Hepatocyte (in vitro differentiated cells): ENCODE data around the gene ZNF232. TPM values are rescaled to one million over a fixed set of nuclear protein-coding genes. Genes with fewer than 3 reads are reported as not detected.

Experiments
- DNase-seq: peaks from one replicate; pipeline ENCODE4 v3.0.0-alpha.2; 2016; ENCODE audit warnings: low spot score
- H2AFZ ChIP-seq: fragments of 200-600 bp; sonication (generic); 2 replicates; pipeline ENCODE4 v1.6.0; 2016; ENCODE audit warnings: antibody characterized with exemption, mild to moderate bottlenecking
- H3K27ac ChIP-seq: fragments of 200-600 bp; sonication (generic); 2 replicates; pipeline ENCODE4 v1.5.1; 2016; ENCODE audit warnings: mild to moderate bottlenecking
- H3K27me3 ChIP-seq: fragments of 200-600 bp; sonication (generic); 2 replicates; pipeline ENCODE4 v1.6.1; 2016
- H3K36me3 ChIP-seq: fragments of 200-600 bp; sonication (generic); replicated peaks from 2 replicates; pipeline ENCODE4 v1.5.1; 2016; ENCODE audit warnings: low read depth; ENCODE audit not compliant: insufficient read depth
- H3K4me1 ChIP-seq: fragments of 200-600 bp; sonication (generic); 2 replicates; pipeline ENCODE4 v1.5.1; 2016; ENCODE audit warnings: mild to moderate bottlenecking, moderate library complexity; ENCODE audit not compliant: insufficient read depth
- H3K4me2 ChIP-seq: fragments of 200-600 bp; sonication (generic); 2 replicates; pipeline ENCODE4 v1.6.0; 2016
- H3K4me3 ChIP-seq: fragments of 200-600 bp; sonication (generic); 2 replicates; pipeline ENCODE4 v1.5.1; 2016; ENCODE audit warnings: mild to moderate bottlenecking
- H3K79me2 ChIP-seq: fragments of 200-600 bp; sonication (generic); 2 replicates; pipeline ENCODE4 v1.6.0; 2017; ENCODE audit warnings: mild to moderate bottlenecking
- H3K9me2 ChIP-seq: fragments of 200-600 bp; sonication (generic); replicated peaks from 2 replicates; pipeline ENCODE4 v1.6.0; 2017; ENCODE audit warnings: mild to moderate bottlenecking; ENCODE audit not compliant: insufficient read depth
- H3K9me3 ChIP-seq: fragments of 200-600 bp; sonication (generic); 2 replicates; pipeline ENCODE4 v1.5.1; 2016; ENCODE audit warnings: low read depth, mild to moderate bottlenecking
- H4K20me1 ChIP-seq: fragments of 200-600 bp; sonication (generic); 2 replicates; pipeline ENCODE4 v1.6.0; 2016; ENCODE audit warnings: mild to moderate bottlenecking; ENCODE audit not compliant: insufficient read depth, poor library complexity, severe bottlenecking
- CTCF ChIP-seq: fragments of 200-600 bp; sonication (generic); IDR thresholded peaks from 2 replicates; pipeline ENCODE4 v1.5.1; 2016; ENCODE audit warnings: antibody characterized with exemption, mild to moderate bottlenecking; ENCODE audit not compliant: poor library complexity
- EZH2 ChIP-seq: fragments of 200-600 bp; sonication (generic); IDR thresholded peaks from 2 replicates; pipeline ENCODE4 v1.6.1; 2016; ENCODE audit warnings: antibody characterized with exemption, mild to moderate bottlenecking, borderline replicate concordance
- EZH2phosphoT487 ChIP-seq: fragments of 200-600 bp; sonication (generic); IDR thresholded peaks from one replicate; pipeline ENCODE4 v1.6.1; 2018; ENCODE audit warnings: antibody characterized with exemption, mild to moderate bottlenecking, low read depth, moderate library complexity; ENCODE audit not compliant: unreplicated experiment, severe bottlenecking
- WGBS: methylation state at CpG from one replicate; pipeline ENCODE4 v1.1.6; 2016; ENCODE audit warnings: low lambda C conversion rate; ENCODE audit errors: missing lambda C conversion rate; 5-methylcytosine and 5-hydroxymethylcytosine counted together
- polyA plus RNA-seq: library from polyadenylated mRNA; unstranded; fragments of >200 nt; fragmentation: Nextera tagmentation; extraction: Ambion mirVana; gene quantifications from 2 replicates; pipeline ENCODE4 v1.2.1, GENCODE V29; 2016
- total RNA-seq: library from RNA; depleted of rRNA; stranded (reverse); fragments of >200 nt; gene quantifications from 2 replicates; pipeline ENCODE4 v1.2.3, GENCODE V29; 2014

ZNF232 gene
- total and polyA plus RNA-seq, 2 experiments from 2014 or later = 10.1 to 12.0 TPM

GRCh38 chr17:5110816-5111215, 862 bp downstream of the ZNF232 start:
- peak; percentile 27 for DNase-seq
- Histone ChIP-seq H3K9me3 (no peaks in the 10 kb centered on the region), H3K4me1 (peaks cover 7% of the 10 kb centered on the region), H3K9me2 (no peaks in the 10 kb centered on the region), H4K20me1 (no peaks in the 10 kb centered on the region), H3K27me3 (no peaks in the 10 kb centered on the region), H3K4me2 (peak overlapping the region; percentile 95), H2AFZ (peak overlapping the region; percentile 74), H3K27ac (peak overlapping the region; percentile 74), H3K36me3 (peaks cover 5% of the 10 kb centered on the region), H3K4me3 (peak overlapping the region; percentile 66), H3K79me2 (peaks cover 21% of the 10 kb centered on the region)
- 18% methylated on average over 8 of the region's 8 CpGs for WGBS
- TF ChIP-seq EZH2 = no peak
- no peak for TF ChIP-seq EZH2phosphoT487
- no peak for TF ChIP-seq CTCF

GRCh38 chr17:5100832-5101231, 10.8 kb downstream of the ZNF232 start:
- TF ChIP-seq CTCF = no peak
- no peak for TF ChIP-seq EZH2phosphoT487
- TF ChIP-seq EZH2 = no peak
- no peak for DNase-seq
- Histone ChIP-seq H4K20me1 (no peaks in the 10 kb centered on the region), H3K4me1 (no peaks in the 10 kb centered on the region), H3K4me3 (no peak overlapping the region), H3K79me2 (no peaks in the 10 kb centered on the region), H3K27me3 (no peaks in the 10 kb centered on the region), H3K9me3 (no peaks in the 10 kb centered on the region), H3K9me2 (no peaks in the 10 kb centered on the region), H3K36me3 (no peaks in the 10 kb centered on the region), H2AFZ (no peak overlapping the region), H3K4me2 (no peak overlapping the region), H3K27ac (no peak overlapping the region)
- WGBS = 80% methylated on average over 6 of the region's 6 CpGs

- H3K27me3 ChIP-seq = no peaks in the 10 kb centered on the region
- no peak overlapping the region for H3K4me3 ChIP-seq
- no peaks in the 10 kb centered on the region for H3K9me2 ChIP-seq
- 90% methylated on average over 5 of the region's 5 CpGs for WGBS
- no peaks in the 10 kb centered on the region for H3K9me3 ChIP-seq
- no peak overlapping the region for H3K27ac ChIP-seq
- TF ChIP-seq CTCF (no peak), EZH2 (no peak), EZH2phosphoT487 (no peak)
- H2AFZ ChIP-seq = no peak overlapping the region
- H3K4me1 ChIP-seq = no peaks in the 10 kb centered on the region
- H3K36me3 ChIP-seq = no peaks in the 10 kb centered on the region
- H4K20me1 ChIP-seq = no peaks in the 10 kb centered on the region
- no peak overlapping the region for H3K4me2 ChIP-seq
- H3K79me2 ChIP-seq = no peaks in the 10 kb centered on the region
- DNase-seq = no peak
Observed at GRCh38 chr17:5099271-5099670, 12.4 kb downstream of the ZNF232 start.
